Adrenal gland (tissue), 12 donors: ENCODE data around the gene CUEDC1. TPM values are rescaled to one million over a fixed set of nuclear protein-coding genes. Genes with fewer than 3 reads are reported as not detected.

Experiments used
- DNase-seq, 7 donors: peaks; one replicate each; pipeline ENCODE4 v3.0.0-alpha.2; 2019 to 2020
- H3K27ac ChIP-seq, 5 donors: fragments of 200-600 bp; sonication (generic) in 4 of 5; 1 replicate in 3 of 5; 2 replicates in 2 of 5; pipeline versions ENCODE4 v1.5.1 to v1.8.0; 2016 to 2020; ENCODE audit warnings: mild to moderate bottlenecking in 1 of 5
- H3K27me3 ChIP-seq: fragments of 200-600 bp; 2 replicates; pipeline ENCODE4 v1.8.0; 2021
- H3K36me3 ChIP-seq, 2 donors: fragments of 200-600 bp; replicated peaks in 1 of 2; 1 replicate in 1 of 2; 2 replicates in 1 of 2; pipeline versions ENCODE4 v1.5.1 to v1.8.0; 2018 to 2022
- H3K4me1 ChIP-seq, 2 donors: fragments of 200-600 bp; replicated peaks in 1 of 2; 1 replicate in 1 of 2; 2 replicates in 1 of 2; pipeline versions ENCODE4 v1.5.1 to v1.8.0; 2018 to 2021
- H3K4me3 ChIP-seq, 4 donors: fragments of 200-600 bp; sonication (generic) in 3 of 4; one replicate each; pipeline ENCODE4 v1.5.1; 2016 to 2018
- H3K9me3 ChIP-seq, 3 donors: fragments of 200-600 bp; sonication (generic) in 1 of 3; replicated peaks in 1 of 3; 1 replicate in 2 of 3; 2 replicates in 1 of 3; pipeline versions ENCODE4 v1.5.1 to v1.8.0; 2016 to 2021
- CTCF ChIP-seq, 6 experiments: fragments of 450-650 bp in 4 of 6; fragments of 200-600 bp in 2 of 6; sonication (generic) in 1 of 6; IDR thresholded peaks; 1 replicate in 5 of 6; 2 replicates in 1 of 6; pipeline versions ENCODE4 v1.5.1 to v1.8.0; 2016 to 2021; ENCODE audit warnings: antibody characterized with exemption in 6 of 6, mild to moderate bottlenecking in 2 of 6, moderate library complexity in 1 of 6
- POLR2A ChIP-seq, 2 donors: fragments of 450-650 bp; IDR thresholded peaks; one replicate each; pipeline ENCODE4 v1.6.1; 2017; ENCODE audit warnings: antibody characterized with exemption in 2 of 2, mild to moderate bottlenecking in 2 of 2, moderate library complexity in 1 of 2
- WGBS, 4 donors: extraction: QIAGEN DNeasy Blood & Tissue Kit in 2 of 4; methylation state at CpG; one replicate each; pipeline versions ENCODE4 v1.1.5 to v1.1.7; 2013 to 2017; 5-methylcytosine and 5-hydroxymethylcytosine counted together
- intact Hi-C, 2 donors: fragments of 100-400 bp; cut with DNase I; formaldehyde crosslinking; loops; one replicate each; pipeline versions ENCODE4 v1.14.1 to v1.15.0; 2022 to 2023
- polyA plus RNA-seq, 3 donors: library from polyadenylated mRNA; stranded (reverse); fragments of 200-250 nt in 2 of 3; fragments of 350-450 nt in 1 of 3; fragmentation: Illumina TruSeq in 1 of 3; extraction: RNeasy Lipid Tissue Mini Kit (QIAGEN cat#74804) in 1 of 3; gene quantifications; one replicate each; pipeline ENCODE4 v1.2.3, GENCODE V29; 2013 to 2014
- total RNA-seq, 9 donors: library from RNA; depleted of rRNA in 4 of 9; stranded (reverse); fragments of >200 nt in 4 of 9; fragments of 120-200 nt in 1 of 9; fragmentation: NEBNext Ultra II Directional in 1 of 9; extraction: Animal tissue kit (Norgen Biotek cat#: 25700) in 1 of 9; gene quantifications; one replicate each; pipeline versions ENCODE4 v1.1.0 to v1.2.4, GENCODE V29; 2013 to 2023
- donor health status: healthy with polysubstance abuse.
- donor health status: Bipolar disorder and iron deficiency.
- donor health status: DM: yes; HTN: yes; CAD: no.
- donor health status: DM: no; HTN: no; CAD: no.
- donor health status: DM: no; HTN: no; CAD: no.
- donor health status: DM: yes; HTN: yes; CAD: no.

CUEDC1 gene
- total and polyA plus RNA-seq, 12 donors, result 9.4 to 47.3 (median 39.0) TPM

GRCh38 chr17:57855391-57856035 is 99.7 kb downstream of the CUEDC1 start:
- Histone ChIP-seq H3K9me3 (no peaks in the 10 kb centered on the region), H3K27ac (no peak overlapping the region), H3K27me3 (no peaks in the 10 kb centered on the region), H3K4me3 (no peak overlapping the region), H3K36me3 (no peaks in the 10 kb centered on the region), H3K4me1 (peaks cover 22 to 50% of the 10 kb centered on the region in 2 donors)
- 66 to 71% (median 69%) methylated on average over 6 of the region's 6 CpGs for WGBS, 4 donors
- TF ChIP-seq POLR2A (IDR thresholded peaks at IDR 0.05), result no peak
- no peak for TF ChIP-seq CTCF (IDR thresholded peaks at IDR 0.05)
- no peak for DNase-seq
- intact Hi-C loops, result loop anchor here in 1 of 2 donors (5.0 kb wide), 1 partner anchor 142 kb away; no protein-coding TSS in a partner anchor

GRCh38 chr17:57853695-57854094 is 101.5 kb downstream of the CUEDC1 start:
- no peaks in the 10 kb centered on the region for H3K36me3 ChIP-seq
- 49 to 57% (median 53%) methylated on average over 6 to 8 of the region's 8 CpGs for WGBS, 4 donors
- H3K9me3 ChIP-seq, result no peaks in the 10 kb centered on the region
- peaks cover 27 to 49% of the 10 kb centered on the region in 2 donors for H3K4me1 ChIP-seq
- no peak for TF ChIP-seq CTCF (IDR thresholded peaks at IDR 0.05)
- peak in 1 of 2 donors; percentile 12 for TF ChIP-seq POLR2A (IDR thresholded peaks at IDR 0.05)
- no peak overlapping the region for H3K4me3 ChIP-seq
- peak; percentile 52 to 91 (median 69) for DNase-seq
- intact Hi-C loops, result no loop called here
- no peaks in the 10 kb centered on the region for H3K27me3 ChIP-seq
- peak overlapping the region in 3 of 5 donors; percentile 13 to 96 (median 95) for H3K27ac ChIP-seq

DNA sequence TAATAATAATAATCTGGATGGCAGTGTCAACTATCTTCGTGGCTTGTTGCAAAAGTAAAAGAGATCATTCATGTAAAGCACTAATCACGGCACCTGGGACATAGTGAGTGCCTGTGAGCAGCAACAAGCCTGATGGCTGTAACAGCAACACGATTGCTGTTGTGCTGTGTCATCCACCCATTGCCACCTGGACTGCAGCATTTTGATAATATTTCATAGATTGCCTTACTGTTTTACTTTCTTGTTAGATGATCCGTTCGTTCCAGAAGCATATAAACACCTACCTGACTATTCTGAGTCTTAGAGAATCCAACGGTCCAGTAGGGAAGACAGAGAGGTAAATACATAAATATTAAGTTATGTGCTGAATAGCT is 102.3 kb downstream of the CUEDC1 start:
- intact Hi-C loops, result no loop called here
- H3K4me1 ChIP-seq, result peaks cover 27 to 50% of the 10 kb centered on the region in 2 donors
- 58 to 67% (median 63%) methylated on average over 6 of the region's 6 CpGs for WGBS, 4 donors

More for the DNA sequence above, 102.3 kb downstream of the CUEDC1 start:
- no peaks in the 10 kb centered on the region for H3K36me3 ChIP-seq
- no peak overlapping the region for H3K4me3 ChIP-seq
- DNase-seq, result no peak
- H3K27ac ChIP-seq, result peak overlapping the region in 4 of 5 donors; percentile 13 to 96 (median 94)
- H3K27me3 ChIP-seq, result no peaks in the 10 kb centered on the region
- H3K9me3 ChIP-seq, result no peaks in the 10 kb centered on the region
- no peak for TF ChIP-seq POLR2A (IDR thresholded peaks at IDR 0.05)
- TF ChIP-seq CTCF (IDR thresholded peaks at IDR 0.05), result no peak
